Prostate gland (tissue), 2 donors: ENCODE data around the gene TNFAIP8L2.

ENCODE experiments used
- CTCF ChIP-seq, 4 experiments: fragments of 200-600 bp in 2 of 4; fragments of 450-650 bp in 2 of 4; sonication (generic) in 2 of 4; IDR thresholded peaks; 1 replicate in 3 of 4; 2 replicates in 1 of 4; pipeline ENCODE4 v1.5.1; 2016 to 2019; ENCODE audit warnings: antibody characterized with exemption in 4 of 4, mild to moderate bottlenecking in 2 of 4, moderate library complexity in 2 of 4
- POLR2A ChIP-seq: fragments of 450-650 bp; IDR thresholded peaks from one replicate; pipeline ENCODE4 v1.6.1; 2016; ENCODE audit warnings: antibody characterized with exemption, mild to moderate bottlenecking
- POLR2AphosphoS5 ChIP-seq: sonication (generic); formaldehyde crosslinking; IDR thresholded peaks from one replicate; pipeline ENCODE4 v1.6.1; 2017; ENCODE audit warnings: antibody characterized with exemption

DNA sequence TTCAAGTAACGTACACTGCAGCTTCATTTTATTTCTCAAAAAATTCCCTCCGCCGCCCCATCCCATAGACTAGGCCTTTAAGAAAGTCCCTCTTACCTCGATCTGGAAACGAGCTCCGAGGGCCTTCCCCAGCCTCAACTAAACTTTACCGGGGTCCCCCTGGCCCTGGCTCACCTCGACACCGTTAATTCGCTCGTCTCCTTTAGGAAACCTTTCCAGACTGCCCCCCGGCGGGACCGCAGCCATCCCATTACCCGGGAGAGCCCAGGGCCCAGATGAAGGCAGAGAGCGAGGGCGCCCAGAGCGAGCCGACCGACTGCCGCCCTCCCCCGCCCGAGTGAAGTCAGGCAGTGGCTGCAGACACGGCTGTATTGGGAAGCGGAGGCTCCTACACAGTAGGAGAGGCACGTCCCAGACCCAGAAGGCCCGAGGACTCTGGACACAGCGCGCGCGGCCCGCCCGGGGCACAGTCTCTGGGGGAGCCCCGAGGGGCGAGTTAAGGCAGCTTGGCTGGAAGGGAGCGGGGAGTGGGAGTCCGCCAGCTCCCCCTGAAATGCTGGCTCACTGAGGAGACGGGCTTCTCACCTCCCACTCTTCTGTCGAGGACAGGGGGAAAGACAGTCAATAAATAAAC lies 24.6 kb upstream of the TNFAIP8L2 start:
- TF ChIP-seq POLR2AphosphoS5: no peak
- no peak for TF ChIP-seq POLR2A
- no peak for TF ChIP-seq CTCF (IDR thresholded peaks at IDR 0.05)
